ENCODE measurements around the gene FTO. TPM values are rescaled to one million over a fixed set of nuclear protein-coding genes. Genes with fewer than 3 reads are reported as not detected.

FTO gene
- total and polyA plus RNA-seq, 2 donors from 2014 or later, result 22.3 to 116 TPM

DNA sequence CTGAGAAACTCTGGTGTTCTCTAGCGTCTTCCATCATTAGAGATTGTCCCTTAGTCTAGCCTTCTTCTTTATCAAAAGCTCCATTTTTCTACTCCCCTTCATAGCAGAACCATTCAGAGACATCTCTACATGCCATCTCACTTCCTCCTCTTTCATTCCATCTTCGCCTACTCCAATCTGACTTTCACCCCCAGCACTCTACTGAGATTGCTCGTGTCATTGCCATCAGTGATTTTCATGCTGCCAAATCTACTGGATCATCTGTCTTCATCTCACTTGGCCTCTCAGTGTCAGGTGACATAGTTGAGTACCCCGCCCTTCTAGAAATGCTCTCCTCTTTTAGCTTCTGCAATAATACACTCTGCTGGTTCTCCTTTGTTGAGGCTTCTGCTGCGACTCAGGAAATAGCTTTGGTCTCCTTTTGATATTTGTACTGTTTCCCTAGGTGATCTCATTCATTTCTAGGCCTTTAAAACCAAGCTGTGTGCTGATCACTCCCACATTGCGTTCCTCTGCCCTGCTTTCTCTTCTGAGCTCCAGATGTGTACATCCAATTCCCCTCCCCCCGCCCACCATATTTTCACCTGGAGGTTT lies 119.1 kb downstream of the FTO start:
- no peaks in the 10 kb centered on the region for H3K4me1 ChIP-seq (ENCODE audit: control insufficient read depth in 2 of 3, insufficient read depth in 2 of 3, low read depth in 1 of 3, low read length in 3 of 3)
- no peaks in the 10 kb centered on the region for H3K27me3 ChIP-seq (ENCODE audit: control insufficient read depth, insufficient read depth, low read length)
- TF ChIP-seq, protein P1, sequence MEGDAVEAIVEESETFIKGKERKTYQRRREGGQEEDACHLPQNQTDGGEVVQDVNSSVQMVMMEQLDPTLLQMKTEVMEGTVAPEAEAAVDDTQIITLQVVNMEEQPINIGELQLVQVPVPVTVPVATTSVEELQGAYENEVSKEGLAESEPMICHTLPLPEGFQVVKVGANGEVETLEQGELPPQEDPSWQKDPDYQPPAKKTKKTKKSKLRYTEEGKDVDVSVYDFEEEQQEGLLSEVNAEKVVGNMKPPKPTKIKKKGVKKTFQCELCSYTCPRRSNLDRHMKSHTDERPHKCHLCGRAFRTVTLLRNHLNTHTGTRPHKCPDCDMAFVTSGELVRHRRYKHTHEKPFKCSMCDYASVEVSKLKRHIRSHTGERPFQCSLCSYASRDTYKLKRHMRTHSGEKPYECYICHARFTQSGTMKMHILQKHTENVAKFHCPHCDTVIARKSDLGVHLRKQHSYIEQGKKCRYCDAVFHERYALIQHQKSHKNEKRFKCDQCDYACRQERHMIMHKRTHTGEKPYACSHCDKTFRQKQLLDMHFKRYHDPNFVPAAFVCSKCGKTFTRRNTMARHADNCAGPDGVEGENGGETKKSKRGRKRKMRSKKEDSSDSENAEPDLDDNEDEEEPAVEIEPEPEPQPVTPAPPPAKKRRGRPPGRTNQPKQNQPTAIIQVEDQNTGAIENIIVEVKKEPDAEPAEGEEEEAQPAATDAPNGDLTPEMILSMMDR (IDR thresholded peaks at IDR 0.05; ENCODE audit: borderline replicate concordance, extremely low read depth, insufficient read depth), result no peak
- H3K36me3 ChIP-seq (ENCODE audit: control insufficient read depth in 2 of 3, insufficient read depth in 3 of 3, low read length in 3 of 3), result peaks cover 0 to 3% (median 0%) of the 10 kb centered on the region in 3 donors
- H3K27ac ChIP-seq (ENCODE audit: low read depth in 2 of 2, low read length in 2 of 2), result no peak overlapping the region
- DNase-seq (no peak), FAIRE-seq (no peak)
- H3K4me3 ChIP-seq (ENCODE audit: low read length in 3 of 3), result no peak overlapping the region
- intact Hi-C loops (cut with DNase I), result no loop called here
- no peaks in the 10 kb centered on the region for H3K9me3 ChIP-seq (ENCODE audit: control insufficient read depth in 2 of 3, insufficient read depth in 1 of 3, low read length in 3 of 3)
- no peak overlapping the region for H3K9ac ChIP-seq (ENCODE audit: low read length in 3 of 3)

DNA sequence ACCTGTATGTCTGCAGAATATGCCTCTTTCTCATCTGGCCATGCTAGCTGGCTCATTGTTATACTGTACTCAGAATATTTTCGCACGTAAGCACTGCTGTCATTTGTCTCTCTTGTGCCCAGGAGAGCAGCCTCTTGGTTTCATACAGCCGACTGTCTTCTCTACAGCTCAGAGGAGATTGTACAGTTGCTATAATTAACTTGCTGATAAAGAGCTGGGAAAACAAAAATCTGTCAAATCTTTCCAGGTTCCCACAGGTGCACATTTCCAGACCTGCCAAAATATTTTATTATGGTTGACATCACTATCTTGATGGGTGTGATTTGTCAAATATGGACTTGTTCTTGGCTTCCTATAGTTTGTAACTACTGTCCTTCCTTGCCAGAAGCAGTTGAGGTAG lies 122.7 kb downstream of the FTO start:
- Histone ChIP-seq H3K27ac (ENCODE audit: low read depth in 2 of 2, low read length in 2 of 2) (no peak overlapping the region), H3K27me3 (ENCODE audit: control insufficient read depth, insufficient read depth, low read length) (no peaks in the 10 kb centered on the region), H3K9ac (ENCODE audit: low read length in 3 of 3) (no peak overlapping the region), H3K36me3 (ENCODE audit: control insufficient read depth in 2 of 3, insufficient read depth in 3 of 3, low read length in 3 of 3) (peaks cover 0 to 3% (median 0%) of the 10 kb centered on the region in 3 donors), H3K9me3 (ENCODE audit: control insufficient read depth in 2 of 3, insufficient read depth in 1 of 3, low read length in 3 of 3) (no peaks in the 10 kb centered on the region), H3K4me1 (ENCODE audit: control insufficient read depth in 2 of 3, insufficient read depth in 2 of 3, low read depth in 1 of 3, low read length in 3 of 3) (no peaks in the 10 kb centered on the region), H3K4me3 (ENCODE audit: low read length in 3 of 3) (no peak overlapping the region)
- intact Hi-C loops (cut with DNase I), result no loop called here
- TF ChIP-seq, protein P1 (IDR thresholded peaks at IDR 0.05; ENCODE audit: borderline replicate concordance, extremely low read depth, insufficient read depth), result no peak
- no peak for DNase-seq
- FAIRE-seq, result no peak

DNA sequence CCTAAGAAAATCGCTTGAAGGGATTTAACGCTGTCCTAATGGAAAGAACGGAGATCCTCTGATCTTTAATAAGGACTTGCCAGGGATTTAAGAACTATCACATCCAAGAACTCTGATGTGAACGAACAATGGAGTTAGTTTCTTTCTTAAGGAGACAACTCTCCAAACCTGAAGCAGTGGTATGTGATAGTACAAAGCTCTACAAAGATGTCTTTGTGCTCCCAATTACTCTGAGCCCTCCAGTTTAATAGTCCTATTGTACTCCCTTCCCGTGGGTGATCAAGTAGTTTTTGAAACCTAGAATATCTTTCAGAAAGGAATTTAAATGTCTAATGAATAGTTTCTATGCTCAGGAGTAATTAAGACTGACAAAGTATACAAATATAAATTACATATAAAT lies 123.8 kb downstream of the FTO start:
- H3K9ac ChIP-seq (ENCODE audit: low read length in 3 of 3), result no peak overlapping the region
- intact Hi-C loops (cut with DNase I), result no loop called here
- no peak overlapping the region for H3K4me3 ChIP-seq (ENCODE audit: low read length in 3 of 3)
- H3K4me1 ChIP-seq (ENCODE audit: control insufficient read depth in 2 of 3, insufficient read depth in 2 of 3, low read depth in 1 of 3, low read length in 3 of 3), result no peaks in the 10 kb centered on the region
- DNase-seq, result no peak
- peaks cover 0 to 3% (median 0%) of the 10 kb centered on the region in 3 donors for H3K36me3 ChIP-seq (ENCODE audit: control insufficient read depth in 2 of 3, insufficient read depth in 3 of 3, low read length in 3 of 3)
- H3K9me3 ChIP-seq (ENCODE audit: control insufficient read depth in 2 of 3, insufficient read depth in 1 of 3, low read length in 3 of 3), result no peaks in the 10 kb centered on the region
- H3K27me3 ChIP-seq (ENCODE audit: control insufficient read depth, insufficient read depth, low read length), result no peaks in the 10 kb centered on the region
- no peak for FAIRE-seq
- no peak overlapping the region for H3K27ac ChIP-seq (ENCODE audit: low read depth in 2 of 2, low read length in 2 of 2)
- TF ChIP-seq, protein P1 (IDR thresholded peaks at IDR 0.05; ENCODE audit: borderline replicate concordance, extremely low read depth, insufficient read depth), result no peak

All from kidney (tissue), 14 donors.